Activated naive CD4-positive, alpha-beta T cell treated with anti-CD3 and anti-CD28 coated beads, Interleukin-2, amount 50 U/mL, for 16 hours (primary cell): ENCODE data around the gene C17orf58.
"Not testable (repeated sequence)": the region's sequence is repeated elsewhere in the genome, so short reads cannot be mapped to it uniquely, and the experiment has no call there.

Experiments
- DNase-seq: peaks from one replicate; pipeline ENCODE4 v3.0.0-alpha.2; 2020

C17orf58 gene

DNA sequence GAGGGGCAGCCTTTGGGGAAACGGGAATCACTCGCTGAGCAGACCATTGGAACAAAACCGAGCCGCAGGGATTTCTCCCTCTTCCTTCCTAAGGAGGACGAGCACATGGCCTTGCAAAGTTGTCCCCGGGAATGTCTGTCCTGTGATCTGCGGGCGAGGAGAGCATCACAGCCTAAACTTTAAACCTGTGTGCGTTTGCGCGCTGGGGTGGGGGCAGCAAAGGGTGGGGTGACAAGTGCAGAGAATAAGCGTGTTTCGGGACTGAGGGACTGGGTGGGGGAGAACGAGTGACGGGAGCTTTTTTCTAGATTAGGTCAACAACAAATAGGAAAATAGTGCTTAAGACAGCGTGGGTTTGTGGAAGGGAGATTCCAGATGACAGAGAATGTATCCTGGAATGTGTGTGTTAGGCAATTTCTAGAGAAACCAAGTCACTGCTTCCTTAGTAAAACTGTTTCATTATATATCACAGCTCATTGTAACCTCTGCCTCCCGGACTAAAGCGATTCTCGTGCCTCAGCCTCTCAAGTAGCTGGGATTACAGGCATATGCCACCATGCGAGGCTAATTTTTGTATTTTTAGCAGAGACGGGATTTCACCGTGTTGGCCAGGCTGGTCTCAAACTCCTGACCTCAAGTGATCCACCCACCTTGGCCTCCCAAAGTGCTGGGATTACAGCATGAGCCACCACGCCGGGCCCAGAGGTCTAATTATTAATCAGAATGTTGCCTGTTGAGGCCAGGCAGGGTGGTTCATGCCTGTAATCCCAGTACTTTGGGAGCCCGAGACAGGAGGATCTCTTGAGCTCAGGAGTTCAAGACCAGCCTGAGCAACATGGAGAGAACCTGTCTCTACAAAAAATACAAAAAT lies at the start of gene C17orf58:
TSS of gene C17orf58 (minus strand) at position 169 of the 871 bp plus-strand sequence. CDS start 271 bp downstream, outside the sequence.
- not testable (repeated sequence) for DNase-seq

DNA sequence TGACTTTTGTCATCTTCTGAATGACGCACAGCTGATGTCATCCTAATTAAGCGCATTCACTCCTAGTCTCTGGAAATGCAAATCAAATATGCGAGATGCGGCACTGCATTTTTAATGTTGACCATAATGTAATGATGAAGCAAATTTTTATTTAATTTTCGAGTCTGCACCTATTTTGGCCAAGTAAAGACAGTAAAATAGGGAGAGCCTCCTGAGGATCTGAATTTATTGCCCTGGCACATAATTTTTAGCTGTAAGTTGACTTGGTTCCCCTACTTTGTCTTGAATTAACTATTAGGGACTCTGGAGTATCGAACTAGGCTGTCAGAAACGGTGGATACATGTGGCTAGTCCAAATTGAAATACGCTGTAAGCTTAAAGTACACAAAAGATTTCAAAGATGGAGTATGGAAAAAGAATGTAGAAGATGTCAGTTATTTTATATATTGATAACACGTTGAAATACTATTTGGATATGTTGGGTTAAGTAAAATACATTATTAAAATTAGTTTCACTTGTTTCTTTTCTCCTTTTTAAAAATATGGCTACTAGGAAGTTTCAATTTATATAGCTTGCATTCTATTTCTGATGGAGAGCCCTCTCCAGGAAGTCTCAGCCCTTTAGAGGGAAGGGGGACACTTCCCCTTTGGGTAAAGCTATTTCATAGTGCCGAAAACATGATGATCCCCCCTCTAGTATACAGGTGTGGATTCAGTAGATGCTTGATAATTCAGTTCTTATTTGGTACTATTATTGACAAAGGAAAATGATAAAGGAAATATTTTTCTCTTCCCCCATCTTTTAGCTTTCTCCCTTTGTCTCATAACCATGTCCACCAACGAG lies 40.3 kb upstream of the C17orf58 start:
- no peak for DNase-seq

DNA sequence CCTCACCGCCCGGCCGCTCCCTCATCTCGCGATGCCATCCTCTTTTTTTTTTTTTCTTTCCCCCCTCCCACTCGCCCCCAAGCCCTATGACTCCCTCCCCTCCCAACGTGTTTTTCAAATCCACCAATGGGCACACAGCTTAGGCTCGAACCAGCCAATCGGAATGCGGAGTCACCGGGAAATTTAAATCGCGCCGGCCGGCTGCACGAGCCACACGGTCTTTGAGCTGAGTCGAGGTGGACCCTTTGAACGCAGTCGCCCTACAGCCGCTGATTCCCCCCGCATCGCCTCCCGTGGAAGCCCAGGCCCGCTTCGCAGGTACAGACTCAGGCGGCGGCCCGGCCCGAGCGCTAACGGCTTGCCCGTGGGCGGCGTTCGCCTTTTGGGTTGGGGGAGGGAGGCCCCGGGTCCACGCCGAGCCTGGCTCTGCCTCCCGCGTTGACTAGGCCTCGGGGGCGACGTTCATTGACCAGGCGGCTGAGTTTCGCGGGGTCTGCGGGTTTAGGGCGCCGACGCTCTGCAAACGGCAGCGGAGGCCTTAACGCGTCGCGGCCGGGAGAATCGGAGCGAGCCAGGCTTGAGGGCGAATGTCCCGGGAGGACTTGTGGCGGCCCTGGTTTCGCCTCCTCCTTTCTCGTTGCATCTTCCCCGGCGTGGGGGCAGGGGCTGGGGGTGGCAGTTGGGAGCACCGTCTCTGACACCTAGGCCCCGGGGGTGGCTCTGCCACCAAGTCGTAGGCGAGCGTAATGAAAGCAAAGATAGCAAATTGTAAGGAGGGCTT lies 39.4 kb upstream of the C17orf58 start, which contains the start of gene KPNA2:
TSS of gene KPNA2 (plus strand) at position 213 of the 781 bp plus-strand sequence. CDS start 1,398 bp downstream, outside the sequence.
- peak; percentile 90 for DNase-seq

DNA sequence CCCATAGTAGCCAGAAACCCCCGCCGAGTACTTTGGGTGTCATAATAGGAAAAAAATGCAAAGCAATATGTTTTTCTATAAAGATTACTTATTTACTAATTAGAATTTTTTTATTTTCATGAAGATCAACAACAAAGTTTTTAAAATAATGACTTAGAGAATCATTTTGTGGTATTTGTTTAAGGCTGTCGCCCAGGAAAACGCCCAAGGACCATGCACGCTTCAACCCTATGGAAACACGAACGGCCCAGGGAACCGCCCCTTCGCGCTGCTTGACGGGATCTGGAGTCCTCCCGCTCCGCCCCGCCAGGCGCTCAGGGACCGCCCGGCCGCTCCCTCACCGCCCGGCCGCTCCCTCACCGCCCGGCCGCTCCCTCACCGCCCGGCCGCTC lies 38.9 kb upstream of the C17orf58 start:
- peak; percentile 94 for DNase-seq

DNA sequence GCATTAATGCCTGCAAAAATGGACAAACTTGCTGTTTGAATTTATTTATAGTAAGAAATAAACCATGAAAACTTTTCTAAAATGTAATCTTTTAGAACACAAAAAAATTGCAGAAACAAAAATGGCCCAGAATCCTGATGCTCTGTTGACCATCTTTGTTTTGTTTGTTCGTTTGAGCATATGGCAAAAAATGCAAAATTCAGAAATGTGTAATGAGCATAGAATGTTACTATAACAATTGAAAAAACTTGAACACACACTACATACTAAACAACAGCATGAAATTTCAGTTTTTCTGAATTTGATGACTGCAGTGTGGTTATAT lies 38.1 kb upstream of the C17orf58 start:
- no peak for DNase-seq

DNA sequence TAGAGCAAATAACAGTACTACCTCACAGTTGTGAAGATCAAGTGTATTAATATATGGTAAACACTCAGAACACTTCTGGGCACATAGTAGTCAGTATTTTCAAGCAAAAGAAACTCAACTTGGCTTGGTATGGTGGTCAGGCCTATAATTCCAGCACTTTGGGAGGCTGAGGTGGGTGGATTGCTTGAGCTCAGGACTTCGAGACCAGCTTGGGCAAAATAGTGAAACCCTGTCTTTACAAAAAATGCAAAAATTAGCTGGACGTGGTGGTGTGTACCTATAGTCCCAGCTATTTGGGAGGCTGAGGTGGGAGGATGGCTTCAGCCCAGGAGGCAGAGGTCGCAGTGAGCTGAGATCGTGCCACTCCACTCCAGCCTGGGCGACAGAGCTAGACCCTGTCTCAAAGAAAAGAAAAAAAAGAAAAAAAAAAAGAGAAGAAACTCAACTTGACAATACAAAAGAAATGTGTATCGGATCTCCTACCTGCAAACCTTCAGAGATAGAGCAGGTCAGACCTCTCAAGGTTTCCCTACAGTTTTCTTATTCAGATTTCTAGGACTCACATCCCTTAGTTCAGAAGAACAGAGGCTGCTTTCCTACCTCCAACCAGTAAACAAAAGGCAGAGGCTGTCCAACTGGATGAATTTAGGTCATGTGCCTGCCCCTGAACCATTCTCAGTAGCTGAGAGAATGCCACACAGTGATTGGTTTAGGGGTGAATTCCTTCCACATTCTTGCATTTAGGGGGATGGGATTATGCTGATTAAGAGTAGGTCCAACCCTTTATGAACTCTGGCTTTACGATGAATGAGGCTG lies 37.6 kb upstream of the C17orf58 start:
- no peak for DNase-seq

DNA sequence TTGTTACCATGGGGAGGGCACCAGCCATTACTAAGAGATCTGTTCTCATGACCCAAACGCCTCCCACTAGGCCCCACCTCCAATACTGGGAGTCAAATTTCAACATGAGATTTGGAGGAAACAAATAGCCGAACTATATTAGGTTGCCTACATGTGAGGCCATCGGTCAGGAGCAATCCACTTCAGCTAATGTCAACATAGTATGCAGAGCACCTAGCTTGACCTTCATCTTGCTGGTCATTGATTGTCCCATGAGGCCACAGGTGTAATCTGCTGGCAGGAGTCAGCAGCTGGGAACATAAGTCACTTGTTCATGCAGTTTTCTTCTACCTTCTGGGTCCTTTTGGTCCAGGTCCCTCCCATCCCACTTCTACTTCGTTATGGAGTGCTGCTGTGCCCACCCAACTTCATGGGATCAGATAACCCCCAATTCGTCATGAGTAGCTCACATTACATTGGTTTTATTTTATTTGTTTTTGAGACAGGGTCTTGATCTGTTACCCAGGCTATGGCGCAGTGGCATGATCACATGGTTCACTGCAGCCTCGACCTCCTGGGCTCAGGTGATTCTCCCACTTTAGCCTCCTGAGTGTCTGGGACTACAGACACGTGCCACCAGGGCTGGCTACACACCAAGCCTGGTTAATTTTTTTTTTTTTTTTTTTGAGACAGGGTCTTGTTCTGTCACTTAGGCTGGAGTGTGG lies 33.4 kb upstream of the C17orf58 start:
- DNase-seq, result no peak

DNA sequence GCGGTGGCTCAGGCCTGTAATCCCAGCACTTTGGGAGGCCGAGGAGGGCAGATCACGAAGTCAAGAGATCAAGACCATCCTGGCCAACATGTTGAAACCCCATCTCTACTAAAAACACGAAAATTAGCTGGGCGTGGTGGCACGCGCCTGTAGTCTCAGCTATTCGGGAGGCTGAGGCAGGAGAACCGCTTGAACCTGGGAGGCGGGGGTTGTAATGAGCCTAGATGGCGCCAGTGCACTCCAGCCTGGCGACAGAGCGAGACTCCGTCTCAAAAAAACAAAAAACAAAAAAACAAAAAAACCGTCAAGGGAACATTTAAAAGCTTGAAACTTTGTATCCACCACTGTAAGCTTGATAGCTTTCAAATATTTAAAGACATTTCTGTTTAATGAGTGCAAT lies 26.3 kb upstream of the C17orf58 start:
- not testable (repeated sequence) for DNase-seq

DNA sequence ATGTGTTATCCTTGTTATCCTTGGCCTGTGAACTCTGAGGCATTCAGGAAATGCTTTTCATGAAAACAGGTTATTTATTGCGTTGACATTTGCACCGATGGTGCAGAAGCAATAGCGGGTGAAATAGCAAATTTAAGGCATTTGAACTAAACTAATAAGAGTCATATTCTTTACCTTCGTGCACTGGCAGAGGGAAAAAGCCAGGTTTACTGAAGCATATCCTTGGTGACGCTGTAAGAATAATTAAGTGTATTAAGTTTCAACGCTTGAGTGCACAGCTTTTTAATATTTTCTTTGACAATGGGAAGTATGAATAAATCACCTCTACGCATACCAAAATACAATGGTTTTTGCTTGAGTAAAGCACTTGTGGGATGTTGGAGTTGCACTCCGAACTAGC lies 25.7 kb upstream of the C17orf58 start:
- DNase-seq, result no peak

DNA sequence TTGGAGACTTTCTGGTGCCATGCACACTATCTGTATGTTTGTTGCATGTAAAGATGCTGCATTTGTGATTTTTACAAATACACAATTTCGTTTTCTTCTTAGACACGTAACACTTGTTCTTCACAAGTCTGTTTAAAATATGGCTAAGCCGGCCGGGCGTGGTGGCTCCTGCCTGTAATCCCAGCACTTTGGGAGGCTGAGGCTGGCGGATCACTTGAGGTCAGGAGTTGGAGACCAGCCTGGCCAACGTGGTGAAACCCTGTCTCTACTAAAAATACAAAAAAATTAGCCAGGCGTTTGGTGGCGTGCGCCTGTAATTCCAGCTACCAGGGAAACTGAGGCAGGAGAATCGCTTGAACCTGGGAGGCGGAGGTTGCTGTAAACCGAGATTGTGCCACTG lies 24.5 kb upstream of the C17orf58 start:
- not testable (repeated sequence) for DNase-seq

DNA sequence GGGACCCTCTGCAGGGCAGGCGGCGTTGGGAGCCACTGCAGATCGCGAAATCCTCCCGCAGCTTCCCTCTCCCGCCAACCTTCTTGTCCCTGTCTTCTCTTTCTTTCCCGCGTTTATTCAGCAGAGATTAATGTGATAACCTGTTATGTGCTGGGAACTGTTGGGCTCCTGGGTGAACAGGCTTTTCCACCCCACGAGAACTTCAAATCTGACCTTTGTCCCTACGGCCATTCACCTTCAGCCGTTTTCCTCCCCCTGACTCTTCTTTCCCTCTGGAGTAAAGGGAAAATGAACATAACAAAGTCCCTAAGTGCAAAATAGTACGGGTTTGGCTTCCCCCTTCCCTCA lies 24.1 kb upstream of the C17orf58 start:
- DNase-seq, result no peak

DNA sequence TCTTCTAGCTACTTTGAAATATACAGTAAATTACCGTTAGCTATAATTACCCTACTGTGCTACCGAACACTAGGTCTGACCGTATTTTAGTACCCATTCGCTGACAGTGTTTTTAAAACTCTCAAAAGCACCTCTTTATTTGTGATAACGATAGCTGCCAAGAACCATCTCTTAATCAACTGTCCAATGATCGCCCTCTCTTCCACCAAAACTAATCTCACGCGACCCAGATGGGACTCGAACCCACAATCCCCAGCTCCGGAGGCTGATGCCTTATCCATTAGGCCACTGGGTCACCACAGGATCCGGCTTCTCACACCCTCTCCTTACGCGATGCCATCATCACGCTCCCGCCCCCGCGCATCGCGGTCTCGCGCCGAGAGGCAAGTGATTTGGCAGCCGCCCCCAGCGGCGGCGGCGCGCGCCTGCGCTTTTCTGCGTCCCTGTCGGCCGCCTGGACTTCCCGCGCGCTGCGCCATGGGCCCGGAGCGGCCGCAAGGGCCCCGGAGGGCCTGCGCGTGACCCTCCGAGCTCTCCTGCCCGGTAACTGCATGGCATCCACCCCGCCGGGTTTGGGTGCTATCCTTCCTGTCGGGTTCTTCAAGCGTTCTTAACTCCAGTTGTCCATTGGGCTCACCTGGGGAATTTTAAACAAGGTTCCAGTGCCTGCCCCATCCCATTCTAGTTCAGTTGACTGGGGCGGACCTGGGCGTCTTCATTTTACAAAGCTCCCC lies 23.6 kb upstream of the C17orf58 start:
- peak; percentile 96 for DNase-seq

DNA sequence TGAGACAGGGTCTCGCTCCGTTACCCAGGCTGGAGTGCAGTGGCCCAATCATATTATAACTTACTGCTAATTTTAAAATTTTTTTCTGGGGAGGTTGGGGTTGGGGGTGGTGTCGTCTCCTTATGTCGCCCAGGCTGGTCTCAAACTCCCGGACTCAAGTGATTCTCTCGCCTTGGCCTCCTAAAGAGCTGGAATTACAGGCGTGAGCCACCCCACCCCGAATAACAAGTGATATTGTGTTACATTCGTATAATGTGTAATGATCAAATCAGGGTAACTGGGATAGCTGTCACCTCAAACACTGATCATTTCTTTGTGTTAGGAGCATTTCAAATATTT lies 23.0 kb upstream of the C17orf58 start:
- DNase-seq, result no peak

DNA sequence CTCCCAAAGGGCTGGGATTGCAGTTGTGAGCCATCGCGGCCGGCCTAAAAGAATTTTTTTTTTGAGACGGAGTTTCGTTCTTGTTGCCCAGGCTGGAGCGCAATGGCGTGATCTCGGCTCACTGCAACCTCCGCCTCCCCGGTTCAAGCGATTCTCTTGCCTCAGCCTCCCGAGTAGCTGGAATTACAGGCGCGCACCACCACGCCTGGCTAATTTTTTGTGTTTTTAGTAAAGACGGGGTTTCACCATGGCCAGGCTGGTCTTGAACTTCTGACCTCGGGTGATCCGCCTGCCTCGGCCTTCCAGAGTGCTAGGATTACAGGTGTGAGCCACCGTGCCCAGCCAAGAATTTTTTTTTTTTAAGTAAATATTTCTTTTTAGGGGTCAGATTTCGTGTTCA lies 22.2 kb upstream of the C17orf58 start:
- not testable (repeated sequence) for DNase-seq

DNA sequence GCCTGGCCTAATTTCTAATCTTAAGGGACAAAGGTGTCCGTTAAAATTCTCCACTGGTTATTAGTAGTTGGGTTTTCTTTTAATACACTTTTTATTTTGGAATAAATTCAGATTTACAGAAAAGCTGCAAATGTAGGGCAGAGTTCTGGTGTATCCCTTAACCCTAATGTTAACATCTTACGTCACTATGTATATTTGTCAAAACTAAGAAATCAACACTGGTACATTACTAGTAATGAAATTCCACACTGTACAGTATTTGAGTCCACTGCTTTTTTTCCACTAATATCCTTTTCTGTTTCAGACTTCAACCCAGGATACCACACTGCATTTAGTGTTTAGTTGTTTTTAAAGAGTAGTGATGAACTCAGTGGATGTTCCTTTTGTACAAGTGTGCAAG lies 20.6 kb upstream of the C17orf58 start:
- DNase-seq, result no peak

DNA sequence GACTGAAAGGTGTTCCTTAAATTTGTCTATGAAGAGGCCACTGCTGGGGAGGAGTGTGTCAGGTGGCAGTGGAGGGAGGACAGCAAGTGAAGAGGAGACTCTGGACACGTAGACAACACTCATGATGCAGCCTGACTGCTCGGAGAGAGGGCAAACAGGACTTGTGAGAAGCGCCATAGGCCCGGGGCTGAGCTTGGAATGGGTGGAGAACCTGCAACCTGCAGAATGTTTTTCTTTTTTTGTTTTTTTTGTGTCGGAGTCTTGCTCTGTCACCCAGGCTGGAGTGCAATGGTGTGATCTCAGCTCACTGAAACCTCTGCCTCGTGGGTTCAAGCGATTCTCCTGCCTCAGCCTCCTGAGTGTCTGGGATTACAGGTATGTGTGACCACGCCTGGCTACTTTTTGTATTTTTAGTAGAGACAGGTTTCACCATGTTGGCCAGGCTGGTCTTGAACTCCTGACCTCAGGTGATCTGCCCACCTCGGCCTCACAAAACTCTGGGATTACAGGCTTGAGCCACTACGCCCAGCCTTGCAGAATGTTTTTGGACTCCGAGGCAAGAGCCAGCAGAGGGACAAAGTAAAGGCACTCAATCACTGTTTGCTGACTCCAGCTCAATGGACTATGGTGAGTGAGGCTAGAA lies 18.9 kb upstream of the C17orf58 start:
- no peak for DNase-seq

DNA sequence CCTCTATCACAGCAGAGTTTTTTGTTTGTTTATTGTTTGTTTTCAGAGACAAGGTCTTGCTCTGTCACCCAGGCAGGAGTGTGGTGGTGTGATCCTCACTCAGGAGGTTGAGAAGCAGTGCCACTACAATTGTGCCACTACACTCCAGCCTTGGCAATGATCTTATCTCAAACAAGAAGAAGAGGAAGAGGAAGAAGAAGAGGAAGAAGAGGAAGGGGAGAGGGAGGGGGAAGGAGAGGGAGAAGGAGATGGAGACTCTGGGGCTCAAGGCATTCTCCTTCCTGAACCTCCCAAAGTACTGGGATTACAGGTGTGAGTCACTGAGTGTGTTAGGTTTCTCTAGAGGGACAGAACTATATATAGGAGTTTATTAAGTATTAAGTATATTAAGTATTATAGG lies 17.1 kb upstream of the C17orf58 start:
- no peak for DNase-seq

DNA sequence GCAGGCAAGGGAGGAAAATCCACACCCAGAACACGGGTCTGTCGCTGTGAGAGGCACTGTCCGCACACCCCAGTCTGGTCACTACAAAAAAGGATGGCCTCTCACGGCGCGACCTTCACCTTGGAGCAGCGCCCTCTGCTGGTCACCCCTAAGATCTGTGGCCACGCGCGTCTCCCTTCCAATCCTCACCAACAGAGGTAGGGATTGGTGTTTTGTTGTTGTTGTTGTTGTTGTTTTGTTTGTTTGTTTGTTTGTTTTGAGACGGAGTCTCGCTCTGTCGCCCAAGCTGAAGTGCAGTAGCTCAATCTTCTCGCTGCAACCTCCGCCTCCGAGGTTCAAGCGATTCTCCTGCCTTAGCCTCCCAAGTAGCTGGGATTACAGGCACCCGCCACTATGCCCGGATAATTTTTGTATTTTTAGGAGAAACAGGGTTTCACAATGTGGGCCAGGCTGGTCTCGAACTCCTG lies 15.0 kb upstream of the C17orf58 start:
- DNase-seq, result peak; percentile 57

DNA sequence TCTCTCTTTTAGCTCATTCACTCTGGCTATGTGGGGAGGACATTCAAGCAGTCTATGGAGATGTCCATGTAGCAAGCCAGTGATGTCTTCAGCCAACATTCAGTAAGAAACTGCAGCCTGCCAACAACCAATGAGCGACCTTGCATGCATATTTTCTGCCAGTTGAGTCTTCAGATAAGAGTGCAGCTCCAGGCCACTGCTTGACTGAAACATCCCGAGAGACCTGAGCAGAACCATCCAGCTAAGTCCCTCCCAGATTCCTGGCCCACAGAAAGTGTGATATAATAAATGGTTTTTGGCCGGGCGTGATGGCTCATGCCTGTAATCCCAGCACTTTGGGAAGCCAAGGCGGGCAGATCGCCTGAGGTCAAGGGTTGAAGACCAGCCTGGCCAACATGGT lies 10.5 kb upstream of the C17orf58 start:
- no peak for DNase-seq

DNA sequence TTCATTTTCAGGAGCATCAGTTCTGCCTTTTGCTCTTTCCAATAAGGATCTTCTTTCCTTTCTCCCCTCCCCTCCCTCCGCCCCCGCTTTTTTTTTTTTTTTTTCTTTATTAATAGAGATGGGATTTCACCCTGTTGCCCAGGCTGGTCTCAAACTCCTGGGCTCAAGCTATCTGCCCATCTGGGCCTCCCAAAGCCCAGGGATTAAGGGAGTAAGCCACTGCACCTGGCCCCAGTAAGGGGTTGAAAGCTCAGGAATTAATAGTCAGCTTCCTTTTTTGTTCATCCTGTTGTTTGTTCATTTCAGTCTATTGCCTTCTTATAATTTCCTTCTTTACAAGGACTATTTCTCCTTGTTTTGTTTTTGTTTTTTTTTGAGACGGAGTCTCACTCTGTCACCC lies 7.9 kb upstream of the C17orf58 start:
- DNase-seq, result no peak
